Rectal smooth muscle tissue (tissue), 1 donor: ENCODE measurements around the gene PIN1.
"Not testable (repeated sequence)": the region's sequence is repeated elsewhere in the genome, so short reads cannot be mapped to it uniquely, and the experiment has no call there.

Source experiments
- H3K27ac ChIP-seq: one replicate; pipeline ENCODE4 v1.7.0; 2013; ENCODE audit warnings: low read depth, low read length, inconsistent platforms
- H3K27me3 ChIP-seq: one replicate; pipeline ENCODE4 v1.7.0; 2013; ENCODE audit warnings: low read length; ENCODE audit not compliant: control insufficient read depth, insufficient read depth
- H3K36me3 ChIP-seq: one replicate; pipeline ENCODE4 v1.7.0; 2013; ENCODE audit warnings: low read length; ENCODE audit not compliant: control insufficient read depth, insufficient read depth
- H3K4me1 ChIP-seq: one replicate; pipeline ENCODE4 v1.7.0; 2013; ENCODE audit warnings: low read length; ENCODE audit not compliant: control insufficient read depth, insufficient read depth
- H3K4me3 ChIP-seq: one replicate; pipeline ENCODE4 v1.7.0; 2013; ENCODE audit warnings: low read length
- H3K9ac ChIP-seq: one replicate; pipeline ENCODE4 v1.7.0; 2013; ENCODE audit warnings: low read length

The PIN1 gene

DNA sequence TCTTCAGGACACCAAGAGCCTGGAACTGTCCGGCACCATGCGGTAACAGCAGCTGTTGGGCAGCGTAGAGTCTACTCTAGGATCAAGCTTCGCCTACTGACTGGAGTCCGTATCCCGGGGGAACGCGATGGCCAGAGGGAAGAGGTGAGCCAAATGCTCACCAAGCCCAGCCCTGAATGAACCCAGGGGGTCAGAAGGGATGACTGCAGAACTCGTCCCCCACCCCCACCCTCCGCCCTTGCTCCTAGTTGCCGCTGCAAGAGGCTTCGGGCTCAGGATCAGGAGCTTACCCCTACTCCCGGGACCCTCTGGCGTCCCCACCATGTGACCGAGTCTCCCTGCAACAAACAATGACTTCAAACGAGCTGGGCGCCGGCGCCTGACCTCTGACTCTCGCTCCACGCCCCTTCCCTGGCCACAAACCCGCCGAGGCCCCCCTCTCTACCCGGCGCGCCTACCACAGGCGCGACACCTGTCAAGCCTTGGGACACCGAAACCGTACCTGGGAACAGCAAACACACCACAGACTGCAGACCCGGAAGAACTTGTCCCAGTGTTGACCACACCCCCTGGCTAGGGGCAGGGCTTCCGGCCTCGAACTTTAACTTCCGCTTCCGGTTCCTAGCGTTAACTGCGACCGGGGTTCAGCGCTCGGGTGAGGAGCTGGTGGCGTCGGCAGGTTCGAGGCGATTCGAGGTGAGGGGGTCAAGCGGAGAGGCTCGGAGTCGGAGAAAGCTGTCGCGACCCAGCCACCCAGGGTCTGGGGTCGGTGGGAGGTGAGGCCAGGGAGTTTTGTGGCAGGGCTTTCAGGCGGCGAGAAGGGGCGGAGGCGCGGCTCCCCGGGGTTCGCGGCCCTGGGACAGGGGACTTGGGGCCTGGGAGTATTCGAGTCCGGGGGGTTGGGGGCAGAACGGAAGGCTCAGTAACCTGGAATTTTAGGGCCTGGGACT lies 7.6 kb upstream of the PIN1 start, which contains the start of gene UBL5:
UBL5 (plus strand) TSS at position 630 of the 950 bp plus-strand sequence. CDS start 420 bp downstream, outside the sequence.
- peak within 1 kb of the TSS; percentile 86 for H3K9ac ChIP-seq
- peak within 1 kb of the TSS; percentile 81 for H3K27ac ChIP-seq
- H3K4me1 ChIP-seq, result peaks cover 11% of the 10 kb centered on the region
- no peaks in the 10 kb centered on the region for H3K36me3 ChIP-seq
- no peaks in the 10 kb centered on the region for H3K27me3 ChIP-seq
- peak within 1 kb of the TSS; percentile 92 for H3K4me3 ChIP-seq

GRCh38 chr19:9828551-9829063 lies 6.5 kb upstream of the PIN1 start:
- Histone ChIP-seq H3K36me3 (no peaks in the 10 kb centered on the region), H3K4me3 (peak overlapping the region; percentile 92), H3K9ac (peak overlapping the region; percentile 86), H3K4me1 (peaks cover 11% of the 10 kb centered on the region), H3K27ac (no peak overlapping the region), H3K27me3 (no peaks in the 10 kb centered on the region)

DNA sequence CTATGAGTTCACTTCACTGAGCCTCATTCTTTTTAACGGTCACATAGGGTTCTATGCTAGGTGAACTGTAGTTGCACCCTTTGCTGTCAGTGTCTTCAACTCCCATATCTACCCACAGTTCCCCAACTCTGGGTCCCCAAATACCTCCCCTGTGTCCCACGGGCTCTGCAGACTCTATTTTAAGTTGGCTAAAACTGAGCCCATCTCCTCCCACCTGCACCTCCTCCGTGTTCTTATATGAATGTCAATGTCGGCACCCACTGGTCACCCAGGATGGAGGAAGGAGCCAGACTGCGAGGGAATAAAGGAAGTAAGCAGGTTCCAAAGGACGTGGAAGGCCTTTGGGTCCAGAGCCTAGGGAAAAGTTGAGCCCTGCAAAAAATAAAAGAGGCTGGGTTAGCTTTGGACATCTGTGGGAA lies 802 bp upstream of the PIN1 start:
- Histone ChIP-seq H3K4me3 (peak overlapping the region; percentile 77), H3K9ac (no peak overlapping the region), H3K4me1 (peaks cover 12% of the 10 kb centered on the region), H3K27me3 (no peaks in the 10 kb centered on the region), H3K27ac (no peak overlapping the region), H3K36me3 (peaks cover 7% of the 10 kb centered on the region)

DNA sequence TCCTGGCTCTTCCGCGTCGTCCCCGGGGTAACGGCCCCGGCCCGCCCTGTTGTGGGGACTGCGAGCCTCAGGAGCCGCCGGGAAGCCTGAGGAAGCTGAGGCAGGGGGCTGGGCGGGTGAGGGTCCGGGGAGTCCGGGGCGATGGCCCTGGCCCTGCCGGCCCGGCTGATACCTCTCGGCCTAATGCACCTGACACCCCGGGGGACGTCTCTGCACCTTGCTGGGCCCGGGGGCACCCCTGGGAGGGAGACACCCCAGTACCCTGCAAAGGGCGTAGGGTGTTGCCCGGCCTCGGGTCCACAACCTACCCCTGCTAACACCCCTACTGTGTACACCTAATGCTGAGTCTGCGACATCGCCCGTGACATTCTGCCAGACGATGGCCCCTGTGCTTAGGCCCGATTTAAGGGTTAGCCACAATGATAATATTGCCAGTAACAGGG lies 410 bp downstream of the PIN1 start:
- peak overlapping the region; percentile 51 for H3K27ac ChIP-seq
- H3K9ac ChIP-seq, result no peak overlapping the region

GRCh38 chr19:9836021-9836420 lies 903 bp downstream of the PIN1 start:
- H3K4me1 ChIP-seq, result peaks cover 12% of the 10 kb centered on the region
- no peaks in the 10 kb centered on the region for H3K27me3 ChIP-seq
- H3K9ac ChIP-seq, result no peak overlapping the region
- H3K36me3 ChIP-seq, result peaks cover 15% of the 10 kb centered on the region
- no peak overlapping the region for H3K27ac ChIP-seq
- H3K4me3 ChIP-seq, result peak overlapping the region; percentile 95

More for the DNA sequence above, 410 bp downstream of the PIN1 start:
- H3K27me3 ChIP-seq, result no peaks in the 10 kb centered on the region
- peaks cover 10% of the 10 kb centered on the region for H3K36me3 ChIP-seq
- peaks cover 12% of the 10 kb centered on the region for H3K4me1 ChIP-seq
- H3K4me3 ChIP-seq, result peak overlapping the region; percentile 95

DNA sequence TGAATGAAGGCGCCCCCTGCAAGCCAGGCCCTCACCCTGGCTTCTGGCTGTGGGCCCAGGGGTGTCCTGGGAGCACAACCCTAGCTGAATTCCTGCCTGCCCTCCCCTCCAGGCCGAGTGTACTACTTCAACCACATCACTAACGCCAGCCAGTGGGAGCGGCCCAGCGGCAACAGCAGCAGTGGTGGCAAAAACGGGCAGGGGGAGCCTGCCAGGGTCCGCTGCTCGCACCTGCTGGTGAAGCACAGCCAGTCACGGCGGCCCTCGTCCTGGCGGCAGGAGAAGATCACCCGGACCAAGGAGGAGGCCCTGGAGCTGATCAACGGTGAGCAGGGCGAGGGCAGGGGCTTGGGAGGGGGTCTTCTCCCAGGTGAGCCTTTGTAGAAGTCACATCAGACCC lies 3.2 kb downstream of the PIN1 start:
- Histone ChIP-seq H3K9ac (no peak overlapping the region), H3K27ac (no peak overlapping the region), H3K4me1 (peaks cover 12% of the 10 kb centered on the region), H3K4me3 (no peak overlapping the region), H3K27me3 (no peaks in the 10 kb centered on the region), H3K36me3 (peaks cover 36% of the 10 kb centered on the region)

GRCh38 chr19:9839415-9839814 lies 4.3 kb downstream of the PIN1 start:
- Histone ChIP-seq H3K9ac (no peak overlapping the region), H3K27ac (no peak overlapping the region), H3K4me3 (no peak overlapping the region), H3K36me3 (peaks cover 44% of the 10 kb centered on the region), H3K27me3 (no peaks in the 10 kb centered on the region), H3K4me1 (peaks cover 12% of the 10 kb centered on the region)

GRCh38 chr19:9842834-9843625 lies 7.9 kb downstream of the PIN1 start:
- H3K36me3 ChIP-seq, result peaks cover 57% of the 10 kb centered on the region
- H3K27ac ChIP-seq, result no peak overlapping the region
- H3K9ac ChIP-seq, result no peak overlapping the region
- H3K4me3 ChIP-seq, result no peak overlapping the region
- peaks cover 8% of the 10 kb centered on the region for H3K4me1 ChIP-seq
- no peaks in the 10 kb centered on the region for H3K27me3 ChIP-seq

GRCh38 chr19:9843626-9844273 lies 8.6 kb downstream of the PIN1 start:
- H3K27me3 ChIP-seq, H3K9ac ChIP-seq, H3K4me1 ChIP-seq, H3K4me3 ChIP-seq, H3K27ac ChIP-seq: not testable (repeated sequence)
- H3K36me3 ChIP-seq, result peaks cover 53% of the 10 kb centered on the region

DNA sequence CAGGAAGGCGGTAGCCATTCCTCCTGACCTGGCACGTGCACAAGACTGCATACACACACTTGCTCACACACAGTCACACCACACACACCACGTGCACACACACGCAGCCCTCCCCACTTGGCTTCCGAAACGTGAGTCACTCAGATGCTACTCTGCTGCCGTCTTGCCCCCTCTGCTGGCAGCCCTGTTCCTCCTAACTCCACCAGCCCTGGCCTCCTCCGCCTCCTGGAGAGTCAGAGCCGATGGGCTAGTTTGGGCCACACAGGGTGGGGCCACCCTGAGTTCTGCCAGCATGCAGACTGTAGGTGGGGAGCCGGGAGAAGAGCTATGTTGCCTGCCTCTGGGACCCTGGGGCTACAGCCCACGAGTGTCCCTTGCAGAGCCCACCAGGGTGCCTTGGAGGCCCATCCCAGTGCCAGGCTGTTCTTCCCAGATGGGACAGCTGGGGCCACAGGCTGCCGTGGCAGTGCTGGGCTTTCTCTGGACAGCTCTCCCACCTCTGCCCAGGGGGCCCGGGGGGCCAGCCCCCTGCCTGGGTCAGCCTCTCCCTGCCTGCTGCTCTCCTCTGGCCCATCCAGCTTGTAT lies 12.1 kb downstream of the PIN1 start:
- Histone ChIP-seq H3K4me1 (peaks cover 5% of the 10 kb centered on the region), H3K27me3 (no peaks in the 10 kb centered on the region), H3K27ac (no peak overlapping the region), H3K36me3 (peaks cover 34% of the 10 kb centered on the region), H3K4me3 (no peak overlapping the region), H3K9ac (no peak overlapping the region)

GRCh38 chr19:9848060-9848459 lies 12.9 kb downstream of the PIN1 start:
- Histone ChIP-seq H3K36me3 (peaks cover 26% of the 10 kb centered on the region), H3K9ac (no peak overlapping the region), H3K27me3 (no peaks in the 10 kb centered on the region), H3K27ac (no peak overlapping the region), H3K4me1 (peaks cover 5% of the 10 kb centered on the region), H3K4me3 (no peak overlapping the region)
